ENCODE results near the gene PRAMEF5.
"Not testable (repeated sequence)": the region's sequence is repeated elsewhere in the genome, so short reads cannot be mapped to it uniquely, and the experiment has no call there.

Gene PRAMEF5

GRCh38 chr1:13277016-13277415 lies 23.0 kb downstream of the PRAMEF5 start:
- not testable (repeated sequence) for H3K4me3 ChIP-seq (ENCODE audit: low read length); DNase-seq (ENCODE audit: low read depth, low spot score)
- no CpG with 5 or more reads among the region's 6 CpGs for WGBS (ENCODE audit: insufficient coverage, insufficient read length)

GRCh38 chr1:13279617-13280016 lies 25.6 kb downstream of the PRAMEF5 start:
- WGBS (ENCODE audit: insufficient coverage, insufficient read length) = no CpG with 5 or more reads among the region's 3 CpGs
- not testable (repeated sequence) for H3K9me3 ChIP-seq (ENCODE audit: control insufficient read depth, insufficient read depth, low read length); H3K27me3 ChIP-seq (ENCODE audit: control insufficient read depth, insufficient read depth, low read length); H3K27ac ChIP-seq (ENCODE audit: low read length); H3K4me3 ChIP-seq (ENCODE audit: low read length); DNase-seq (ENCODE audit: low read depth, low spot score); H3K4me1 ChIP-seq (ENCODE audit: control insufficient read depth, insufficient read depth, low read length); H3K36me3 ChIP-seq (ENCODE audit: control insufficient read depth, insufficient read depth, low read length)

More at GRCh38 chr1:13277016-13277415, 23.0 kb downstream of the PRAMEF5 start:
- H3K27ac ChIP-seq (ENCODE audit: low read length); H3K27me3 ChIP-seq (ENCODE audit: control insufficient read depth, insufficient read depth, low read length); H3K9me3 ChIP-seq (ENCODE audit: control insufficient read depth, insufficient read depth, low read length); H3K36me3 ChIP-seq (ENCODE audit: control insufficient read depth, insufficient read depth, low read length); H3K4me1 ChIP-seq (ENCODE audit: control insufficient read depth, insufficient read depth, low read length): not testable (repeated sequence)

GRCh38 chr1:13285037-13285436 lies 31.0 kb downstream of the PRAMEF5 start, which contains the start of gene PRAMEF8:
TSS of gene PRAMEF8 (minus strand) at chr1:13285137. CDS start at chr1:13284091, 1,046 bp downstream.
- H3K27me3 ChIP-seq (ENCODE audit: control insufficient read depth, insufficient read depth, low read length); H3K36me3 ChIP-seq (ENCODE audit: control insufficient read depth, insufficient read depth, low read length); DNase-seq (ENCODE audit: low read depth, low spot score); H3K4me3 ChIP-seq (ENCODE audit: low read length); H3K9me3 ChIP-seq (ENCODE audit: control insufficient read depth, insufficient read depth, low read length); H3K4me1 ChIP-seq (ENCODE audit: control insufficient read depth, insufficient read depth, low read length); H3K27ac ChIP-seq (ENCODE audit: low read length): not testable (repeated sequence)
- WGBS (ENCODE audit: insufficient coverage, insufficient read length) = no CpG with 5 or more reads among the region's 1 CpG

GRCh38 chr1:13289030-13289429 lies 35.0 kb downstream of the PRAMEF5 start:
- not testable (repeated sequence) for H3K27ac ChIP-seq (ENCODE audit: low read length); H3K4me1 ChIP-seq (ENCODE audit: control insufficient read depth, insufficient read depth, low read length); H3K9me3 ChIP-seq (ENCODE audit: control insufficient read depth, insufficient read depth, low read length); H3K4me3 ChIP-seq (ENCODE audit: low read length); H3K36me3 ChIP-seq (ENCODE audit: control insufficient read depth, insufficient read depth, low read length); H3K27me3 ChIP-seq (ENCODE audit: control insufficient read depth, insufficient read depth, low read length); DNase-seq (ENCODE audit: low read depth, low spot score)
- WGBS (ENCODE audit: insufficient coverage, insufficient read length) = no CpG with 5 or more reads among the region's 3 CpGs

GRCh38 chr1:13297216-13297931 lies 43.4 kb downstream of the PRAMEF5 start:
- H3K4me3 ChIP-seq (ENCODE audit: low read length); H3K27me3 ChIP-seq (ENCODE audit: control insufficient read depth, insufficient read depth, low read length); DNase-seq (ENCODE audit: low read depth, low spot score); H3K4me1 ChIP-seq (ENCODE audit: control insufficient read depth, insufficient read depth, low read length); H3K9me3 ChIP-seq (ENCODE audit: control insufficient read depth, insufficient read depth, low read length); H3K36me3 ChIP-seq (ENCODE audit: control insufficient read depth, insufficient read depth, low read length); H3K27ac ChIP-seq (ENCODE audit: low read length): not testable (repeated sequence)
- WGBS (ENCODE audit: insufficient coverage, insufficient read length) = no CpG with 5 or more reads among the region's 5 CpGs

- WGBS (ENCODE audit: insufficient coverage, insufficient read length) = no CpG with 5 or more reads among the region's 27 CpGs
- not testable (repeated sequence) for H3K9me3 ChIP-seq (ENCODE audit: control insufficient read depth, insufficient read depth, low read length)
Measured at GRCh38 chr1:13298699-13299098, 44.7 kb downstream of the PRAMEF5 start.

GRCh38 chr1:13302197-13302596 lies 48.2 kb downstream of the PRAMEF5 start:
- not testable (repeated sequence) for H3K27me3 ChIP-seq (ENCODE audit: control insufficient read depth, insufficient read depth, low read length); H3K4me3 ChIP-seq (ENCODE audit: low read length); H3K27ac ChIP-seq (ENCODE audit: low read length); H3K9me3 ChIP-seq (ENCODE audit: control insufficient read depth, insufficient read depth, low read length); DNase-seq (ENCODE audit: low read depth, low spot score); H3K4me1 ChIP-seq (ENCODE audit: control insufficient read depth, insufficient read depth, low read length); H3K36me3 ChIP-seq (ENCODE audit: control insufficient read depth, insufficient read depth, low read length)

More at GRCh38 chr1:13298699-13299098, 44.7 kb downstream of the PRAMEF5 start:
- H3K27me3 ChIP-seq (ENCODE audit: control insufficient read depth, insufficient read depth, low read length); H3K36me3 ChIP-seq (ENCODE audit: control insufficient read depth, insufficient read depth, low read length); H3K27ac ChIP-seq (ENCODE audit: low read length); H3K4me3 ChIP-seq (ENCODE audit: low read length); H3K4me1 ChIP-seq (ENCODE audit: control insufficient read depth, insufficient read depth, low read length); DNase-seq (ENCODE audit: low read depth, low spot score): not testable (repeated sequence)

- not testable (repeated sequence) for H3K4me3 ChIP-seq (ENCODE audit: low read length); H3K4me1 ChIP-seq (ENCODE audit: control insufficient read depth, insufficient read depth, low read length); H3K9me3 ChIP-seq (ENCODE audit: control insufficient read depth, insufficient read depth, low read length); H3K36me3 ChIP-seq (ENCODE audit: control insufficient read depth, insufficient read depth, low read length); H3K27ac ChIP-seq (ENCODE audit: low read length); DNase-seq (ENCODE audit: low read depth, low spot score); H3K27me3 ChIP-seq (ENCODE audit: control insufficient read depth, insufficient read depth, low read length)
- no CpG with 5 or more reads among the region's 1 CpG for WGBS (ENCODE audit: insufficient coverage, insufficient read length)
Measured at GRCh38 chr1:13303239-13303638, 49.2 kb downstream of the PRAMEF5 start, which contains the start of gene PRAMEF33. TSS of gene PRAMEF33 (plus strand) at chr1:13303539. CDS start at chr1:13305955, 2,416 bp downstream.
